Stomach (tissue), 9 donors: ENCODE measurements around the gene CEP170. TPM values are rescaled to one million over a fixed set of nuclear protein-coding genes. Genes with fewer than 3 reads are reported as not detected.
A peak's percentile ranks its signal among the peaks of the same experiment; 100 is the strongest.

ENCODE experiments used
- DNase-seq, 2 donors: peaks; one replicate each; pipeline versions ENCODE4 v3.0.0 to v3.0.0-alpha.2; 2013 to 2019
- H3K27ac ChIP-seq, 5 donors: fragments of 200-600 bp in 4 of 5; sonication (generic) in 4 of 5; one replicate each; pipeline ENCODE4 v1.5.1; 2013 to 2019; ENCODE audit warnings: mild to moderate bottlenecking in 1 of 5, moderate library complexity in 1 of 5
- H3K27me3 ChIP-seq, 3 donors: fragments of 200-600 bp; sonication (generic); one replicate each; pipeline ENCODE4 v1.5.1; 2017 to 2019; ENCODE audit warnings: mixed run types in 1 of 3
- H3K36me3 ChIP-seq, 4 donors: fragments of 200-600 bp; sonication (generic); 1 replicate in 3 of 4; 2 replicates in 1 of 4; pipeline ENCODE4 v1.5.1; 2016 to 2019
- H3K4me1 ChIP-seq, 4 donors: fragments of 200-600 bp; sonication (generic); one replicate each; pipeline ENCODE4 v1.5.1; 2016 to 2019
- H3K4me3 ChIP-seq, 4 donors: fragments of 200-600 bp; sonication (generic) in 3 of 4; one replicate each; pipeline ENCODE4 v1.5.1; 2016 to 2019; ENCODE audit warnings: mild to moderate bottlenecking in 1 of 4
- H3K9me3 ChIP-seq, 4 donors: fragments of 200-600 bp; sonication (generic); one replicate each; pipeline ENCODE4 v1.5.1; 2016 to 2019
- CTCF ChIP-seq, 7 experiments: fragments of 450-650 bp in 4 of 7; fragments of 200-600 bp in 3 of 7; sonication (generic) in 3 of 7; IDR thresholded peaks; one replicate each; pipeline ENCODE4 v1.5.1; 2016 to 2019; ENCODE audit warnings: antibody characterized with exemption in 7 of 7, control low read depth in 2 of 7, mild to moderate bottlenecking in 1 of 7
- EP300 ChIP-seq: sonication (generic); formaldehyde crosslinking; IDR thresholded peaks from one replicate; pipeline ENCODE4 v1.6.1; 2017; ENCODE audit warnings: antibody characterized with exemption
- POLR2A ChIP-seq, 4 donors: fragments of 450-650 bp; IDR thresholded peaks; one replicate each; pipeline ENCODE4 v1.6.1; 2016; ENCODE audit warnings: antibody characterized with exemption in 4 of 4, control low read depth in 2 of 4, mild to moderate bottlenecking in 1 of 4, moderate library complexity in 1 of 4
- POLR2AphosphoS5 ChIP-seq, 3 donors: sonication (generic); formaldehyde crosslinking; IDR thresholded peaks; one replicate each; pipeline ENCODE4 v1.6.1; 2016; ENCODE audit warnings: antibody characterized with exemption in 3 of 3
- WGBS, 5 donors: extraction: QIAGEN DNeasy Blood & Tissue Kit in 3 of 5; methylation state at CpG; one replicate each; pipeline versions ENCODE4 v1.1.5 to v1.1.7; 2013 to 2018; 5-methylcytosine and 5-hydroxymethylcytosine counted together
- intact Hi-C: fragments of 100-400 bp; cut with DNase I; formaldehyde crosslinking; loops from one replicate; pipeline ENCODE4 v1.15.1; 2023; ENCODE audit warnings: low total_unique reads
- polyA plus RNA-seq, 3 donors: library from polyadenylated mRNA; stranded (reverse); fragments of 200-250 nt; gene quantifications; one replicate each; pipeline ENCODE4 v1.2.3, GENCODE V29; 2013
- total RNA-seq, 5 donors: library from RNA; depleted of rRNA; stranded (reverse); fragments of >200 nt; gene quantifications; one replicate each; pipeline versions ENCODE4 v1.1.0 to v1.2.3, GENCODE V29; 2014 to 2016
- donor health status: healthy with polysubstance abuse.
- donor health status: Bipolar disorder and iron deficiency.
- donor health status: healthy.

CEP170 gene
- total and polyA plus RNA-seq, 8 donors: 0.87 to 71.0 (median 12.9) TPM

GRCh38 chr1:243257189-243257588 is 2.1 kb upstream of the CEP170 start:
- Histone ChIP-seq H3K4me1 (peaks cover 13 to 64% (median 45%) of the 10 kb centered on the region in 4 donors), H3K4me3 (peak overlapping the region in 2 of 4 donors; percentile 87 to 97), H3K36me3 (no peaks in the 10 kb centered on the region), H3K9me3 (no peaks in the 10 kb centered on the region), H3K27me3 (no peaks in the 10 kb centered on the region), H3K27ac (peak overlapping the region in 1 of 5 donors; percentile 97)
- TF ChIP-seq EP300 (no peak), CTCF (IDR thresholded peaks at IDR 0.05) (no peak), POLR2AphosphoS5 (IDR thresholded peaks at IDR 0.05) (no peak), POLR2A (IDR thresholded peaks at IDR 0.05) (no peak)
- DNase-seq: no peak
- WGBS, 5 donors: 89 to 95% (median 91%) methylated on average over 1 of the region's 1 CpG
- intact Hi-C loops: no loop called here

- intact Hi-C loops: no loop called here
- 17 to 33% (median 27%) methylated on average over 2 of the region's 2 CpGs for WGBS, 5 donors
- H3K27me3 ChIP-seq: no peaks in the 10 kb centered on the region
- no peak for TF ChIP-seq POLR2AphosphoS5 (IDR thresholded peaks at IDR 0.05)
- TF ChIP-seq POLR2A (IDR thresholded peaks at IDR 0.05): no peak
- no peak for TF ChIP-seq EP300
- no peak for TF ChIP-seq CTCF (IDR thresholded peaks at IDR 0.05)
- peaks cover 13 to 69% (median 48%) of the 10 kb centered on the region in 4 donors for H3K4me1 ChIP-seq
- no peaks in the 10 kb centered on the region for H3K9me3 ChIP-seq
- H3K27ac ChIP-seq: peak overlapping the region in 4 of 5 donors; percentile 91 to 97 (median 96)
- H3K4me3 ChIP-seq: peak overlapping the region; percentile 87 to 97 (median 91)
- no peaks in the 10 kb centered on the region for H3K36me3 ChIP-seq
- DNase-seq: peak in 1 of 2 donors; percentile 16
Measured at GRCh38 chr1:243256590-243256989, 1.5 kb upstream of the CEP170 start.

DNA sequence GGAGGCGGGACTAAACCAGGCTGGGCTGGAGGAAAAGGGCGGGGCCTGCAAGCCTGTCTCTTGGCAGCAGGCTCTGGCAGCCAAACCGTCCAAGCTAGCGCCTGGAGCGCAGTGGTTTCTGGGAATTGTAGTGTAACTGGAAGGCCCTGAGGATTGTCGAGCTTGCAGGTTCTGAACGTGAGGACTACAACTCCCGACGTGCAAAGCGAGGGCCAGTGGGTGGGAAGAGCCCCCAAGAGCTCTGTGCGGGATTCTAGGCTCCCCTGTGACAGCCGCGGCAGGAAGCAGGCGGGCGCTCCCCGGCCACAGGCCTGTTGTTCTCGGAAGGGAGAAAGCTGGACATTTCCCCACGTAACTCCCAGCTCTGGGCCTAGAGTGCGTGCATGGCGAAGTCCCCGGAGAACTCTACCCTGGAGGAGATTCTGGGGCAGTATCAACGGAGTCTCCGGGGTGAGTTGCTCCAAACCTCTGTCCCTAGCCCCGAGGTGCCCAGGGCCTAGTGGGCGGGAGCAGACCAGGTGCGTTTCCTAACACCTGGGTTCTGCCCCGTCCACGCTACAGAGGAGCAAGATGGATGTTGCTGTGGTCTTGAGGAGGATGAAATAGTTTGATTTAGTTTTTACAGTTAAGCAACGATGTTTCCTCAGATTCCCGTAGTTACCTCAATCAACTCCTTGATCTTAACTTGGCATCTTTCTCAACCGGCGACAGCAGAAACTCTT is 871 bp upstream of the CEP170 start, which contains the start of gene SDCCAG8:
Gene SDCCAG8, plus strand, starts transcription at position 251 of the 722 bp plus-strand sequence. Its CDS starts 133 bp downstream, at position 384.
- H3K4me3 ChIP-seq: peak within 1 kb of the TSS; percentile 87 to 97 (median 91)
- H3K27ac ChIP-seq: peak within 1 kb of the TSS; percentile 91 to 97 (median 96)
- no peaks in the 10 kb centered on the region for H3K9me3 ChIP-seq
- DNase-seq: peak; percentile 97 to 100
- TF ChIP-seq CTCF (IDR thresholded peaks at IDR 0.05) (no peak), POLR2AphosphoS5 (IDR thresholded peaks at IDR 0.05) (peak; percentile 26 to 88 (median 85)), EP300 (no peak), POLR2A (IDR thresholded peaks at IDR 0.05) (peak in 1 of 4 donors; percentile 56)
- H3K27me3 ChIP-seq: no peaks in the 10 kb centered on the region
- no peaks in the 10 kb centered on the region for H3K36me3 ChIP-seq
- WGBS, 5 donors: 0 to 1% (median 0%) methylated on average over 27 to 32 of the region's 32 CpGs
- intact Hi-C loops: no loop called here
- H3K4me1 ChIP-seq: peaks cover 13 to 72% (median 48%) of the 10 kb centered on the region in 4 donors

DNA sequence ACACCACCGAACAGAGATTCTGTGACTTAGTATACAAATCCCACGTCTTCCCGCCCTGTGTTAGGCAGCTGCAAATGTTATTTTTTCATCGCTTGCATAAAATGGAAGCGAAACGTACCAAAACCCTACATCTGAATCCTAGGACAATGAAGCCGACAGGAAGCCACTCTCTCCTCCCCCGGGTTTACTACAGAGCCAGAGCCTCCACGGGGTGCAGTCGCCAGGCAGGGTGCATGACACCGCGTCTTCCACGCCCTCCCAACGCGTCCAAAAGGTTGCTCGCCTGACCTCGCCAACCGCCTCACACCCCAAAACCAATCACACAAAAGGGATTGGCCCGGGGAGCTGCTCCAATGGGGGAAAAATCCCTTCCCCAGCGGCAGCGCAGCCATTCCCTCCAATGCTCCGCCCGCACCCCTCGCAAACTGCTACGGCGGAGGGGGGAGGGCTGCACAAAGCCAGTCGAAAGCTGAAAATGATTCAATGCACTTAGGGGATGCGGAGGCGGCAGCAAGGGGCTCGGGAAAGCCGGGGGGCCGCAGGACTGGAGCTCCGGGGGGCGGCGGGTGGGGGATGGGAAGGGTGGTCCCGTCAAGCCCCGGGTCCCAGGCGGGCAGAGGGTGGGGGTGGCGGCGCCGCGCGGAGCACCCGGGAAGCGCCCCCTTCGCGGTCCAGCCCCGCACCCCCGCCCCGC is 701 bp downstream of the CEP170 start:
- intact Hi-C loops: no loop called here
- 0 to 1% (median 1%) methylated on average over 29 to 50 of the region's 50 CpGs for WGBS, 5 donors
- Histone ChIP-seq H3K4me1 (peaks cover 17 to 69% (median 43%) of the 10 kb centered on the region in 4 donors), H3K9me3 (no peaks in the 10 kb centered on the region), H3K27me3 (no peaks in the 10 kb centered on the region), H3K27ac (peak overlapping the region; percentile 91 to 97 (median 96)), H3K4me3 (peak overlapping the region; percentile 87 to 97 (median 91)), H3K36me3 (no peaks in the 10 kb centered on the region)
- peak in 1 of 3 donors; percentile 3 for TF ChIP-seq POLR2AphosphoS5 (IDR thresholded peaks at IDR 0.05)
- no peak for TF ChIP-seq CTCF (IDR thresholded peaks at IDR 0.05)
- no peak for TF ChIP-seq EP300
- no peak for TF ChIP-seq POLR2A (IDR thresholded peaks at IDR 0.05)
- DNase-seq: peak; percentile 34 to 82
